Activated CD8-positive, alpha-beta memory T cell treated with anti-CD3 and anti-CD28 coated beads, Interleukin-2, amount 50 U/mL, for 24 hours (primary cell): ENCODE measurements around the gene MS4A13.
"Not testable (repeated sequence)": the region's sequence is repeated elsewhere in the genome, so short reads cannot be mapped to it uniquely, and the experiment has no call there.

ENCODE experiments used
- DNase-seq: peaks from one replicate; pipeline ENCODE4 v3.0.0-alpha.2; 2020; ENCODE audit errors: extremely low read depth

The MS4A13 gene, protein sequence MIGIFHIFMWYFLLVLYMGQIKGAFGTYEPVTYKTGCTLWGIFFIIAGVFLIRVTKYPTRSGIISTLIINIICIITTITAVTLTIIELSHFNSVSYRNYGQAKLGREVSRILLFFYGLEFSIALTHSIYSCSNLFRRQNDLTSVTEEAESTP

DNA sequence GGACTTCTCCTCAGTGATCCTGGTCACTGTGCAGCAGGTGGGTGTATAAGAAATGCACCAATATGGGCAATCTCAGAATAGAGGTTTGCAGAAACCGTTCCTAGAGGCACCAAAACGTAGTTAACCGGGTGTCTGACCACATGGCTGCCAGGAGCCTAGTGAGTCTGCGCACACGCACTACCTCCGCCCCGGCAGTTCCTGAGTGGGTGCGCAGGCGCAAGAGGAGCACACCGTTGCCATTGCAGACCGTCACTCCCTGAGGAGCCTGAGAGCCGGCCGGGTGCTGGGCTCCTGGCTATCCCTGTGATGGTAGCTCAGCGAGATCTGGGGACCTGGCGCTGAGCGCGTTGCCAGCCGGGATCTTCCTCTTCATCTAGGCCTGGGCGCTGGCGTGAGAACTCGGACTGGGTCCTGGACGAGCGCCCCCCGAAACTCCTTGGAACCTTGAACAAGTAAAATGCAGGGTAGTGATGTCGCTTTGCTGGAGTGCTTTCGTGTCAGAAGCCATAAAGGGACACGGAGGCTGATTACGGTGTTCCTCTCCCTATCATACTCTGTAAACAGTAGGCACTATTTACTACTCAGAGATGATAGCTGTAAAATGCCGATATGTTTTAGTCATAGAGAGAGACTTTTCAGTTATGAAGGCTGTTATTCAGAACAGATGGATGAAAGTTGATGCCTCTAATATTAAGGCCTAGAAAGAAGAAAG, at the start of gene MS4A13:
Gene MS4A13 (plus strand): TSS at position 249 of the 712 bp plus-strand sequence. CDS start 2,692 bp downstream, outside the sequence.
- no peak for DNase-seq

DNA sequence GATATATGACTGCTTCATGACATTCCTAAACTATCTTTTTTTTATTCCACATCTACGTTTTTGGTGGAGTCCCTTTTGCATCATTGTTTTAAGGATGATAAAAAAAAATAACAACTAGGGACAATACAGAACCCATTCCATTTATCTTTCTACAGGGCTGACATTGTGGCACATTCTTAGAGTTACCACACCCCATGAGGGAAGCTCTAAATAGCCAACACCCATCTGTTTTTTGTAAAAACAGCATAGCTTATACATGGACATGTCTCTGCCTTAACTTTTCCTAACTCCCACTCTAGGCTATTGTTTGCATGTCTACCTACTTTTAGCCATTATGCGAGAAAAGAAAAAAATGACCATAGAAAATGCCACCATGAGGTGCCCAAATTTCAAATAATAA, 46.4 kb upstream of the MS4A13 start:
- no peak for DNase-seq

GRCh38 chr11:60469723-60470122, 45.5 kb upstream of the MS4A13 start:
- no peak for DNase-seq

DNA sequence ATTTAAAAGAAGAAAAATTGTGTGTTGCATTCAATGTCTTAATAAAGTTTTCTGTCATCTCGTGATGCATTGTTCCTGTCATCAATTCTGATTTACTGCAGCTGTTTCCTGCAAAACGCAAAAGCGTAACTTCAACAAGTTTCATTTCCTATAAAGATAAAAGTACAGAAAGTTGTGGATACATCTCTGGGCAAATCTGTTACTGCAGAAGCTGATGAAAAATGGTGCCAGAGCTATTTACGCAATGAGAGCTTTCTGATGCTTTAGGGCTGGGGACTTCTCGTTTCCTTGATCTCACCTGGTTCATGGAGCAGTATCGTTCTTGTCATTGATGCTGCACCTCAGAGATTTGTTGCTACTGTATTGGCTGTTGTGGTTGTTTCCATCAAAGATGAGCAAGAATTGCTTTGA, 38.2 kb upstream of the MS4A13 start:
- no peak for DNase-seq

GRCh38 chr11:60482361-60482760, 32.8 kb upstream of the MS4A13 start:
- no peak for DNase-seq

- DNase-seq = no peak
Observed at GRCh38 chr11:60485987-60486386, 29.2 kb upstream of the MS4A13 start.

GRCh38 chr11:60492488-60493009, 22.6 kb upstream of the MS4A13 start, which contains the start of gene MS4A12:
Gene MS4A12, plus strand, starts transcription at chr11:60492778. Its CDS starts 4,541 bp downstream, at chr11:60497319.
- DNase-seq = no peak

DNA sequence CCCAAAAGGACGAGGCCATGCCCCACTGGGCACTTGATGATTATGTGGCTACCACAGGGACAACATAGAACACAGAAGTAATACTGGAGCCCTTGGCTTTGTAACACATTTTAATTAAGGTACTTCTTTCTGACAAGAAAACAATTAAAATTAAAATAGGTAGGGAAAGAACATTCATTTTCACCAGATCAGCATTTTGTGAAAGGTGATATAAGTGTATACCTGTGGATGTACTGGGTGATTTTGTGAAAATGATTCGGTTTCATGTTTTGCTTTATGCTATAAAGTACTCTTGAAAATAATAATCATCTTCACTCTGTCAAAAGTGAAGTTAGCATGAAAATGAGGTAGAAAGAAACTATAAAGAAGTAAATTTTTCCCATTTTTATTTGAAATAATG, 21.7 kb upstream of the MS4A13 start:
- DNase-seq = no peak

- no peak for DNase-seq
Observed at GRCh38 chr11:60498399-60498798, 16.8 kb upstream of the MS4A13 start.

DNA sequence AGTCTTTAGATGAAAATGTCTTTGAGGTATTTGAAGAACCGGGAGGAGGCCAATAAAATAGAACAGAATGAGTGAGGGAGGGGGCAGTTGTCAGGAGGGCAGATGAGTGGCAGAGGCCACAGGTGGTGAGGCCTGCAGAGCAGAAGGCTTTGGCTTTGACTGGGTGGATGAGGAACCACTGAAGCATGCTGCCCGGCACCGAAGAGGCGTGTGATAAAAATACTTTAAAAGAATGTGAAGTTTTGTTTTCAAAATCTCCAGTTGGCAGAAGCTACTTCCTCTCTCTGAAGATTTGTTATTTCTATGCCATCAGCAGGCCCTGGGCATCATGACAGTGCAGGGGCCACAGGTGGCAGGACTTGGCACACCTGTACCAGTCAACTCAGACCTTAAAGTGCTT, 16.3 kb upstream of the MS4A13 start:
- DNase-seq = no peak

DNA sequence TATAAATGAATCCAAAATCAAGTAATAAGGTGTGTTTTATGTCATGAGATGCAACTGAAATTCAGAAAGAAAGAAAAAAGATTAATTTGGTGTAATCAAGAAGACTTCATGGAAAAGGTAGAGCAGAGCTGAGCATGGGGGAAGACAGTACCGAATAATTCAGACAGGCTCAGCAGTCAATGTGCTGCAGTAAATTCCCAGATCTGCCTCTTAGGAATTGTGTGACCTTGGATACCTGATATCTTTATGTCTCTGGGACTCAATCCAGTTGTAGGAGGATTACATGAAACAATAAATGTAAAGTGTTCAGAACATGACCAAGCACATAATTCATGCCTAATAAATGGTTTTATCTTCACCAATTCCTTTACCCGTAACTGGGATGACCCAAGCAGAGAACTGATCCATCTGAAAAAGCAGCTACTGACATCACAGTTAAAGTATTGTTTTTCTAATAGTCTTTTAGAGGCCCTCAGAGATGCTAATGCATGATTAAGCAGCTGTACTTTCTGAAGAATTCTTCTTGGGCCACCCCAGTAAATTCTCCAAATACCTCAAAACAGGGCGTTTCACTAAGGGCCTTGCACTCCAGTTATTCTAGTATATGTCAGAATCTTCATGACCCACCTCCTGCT, 14.8 kb upstream of the MS4A13 start:
- no peak for DNase-seq

GRCh38 chr11:60502221-60502775, 12.9 kb upstream of the MS4A13 start:
- no peak for DNase-seq

- no peak for DNase-seq
Observed at GRCh38 chr11:60504219-60504905, 10.8 kb upstream of the MS4A13 start.

DNA sequence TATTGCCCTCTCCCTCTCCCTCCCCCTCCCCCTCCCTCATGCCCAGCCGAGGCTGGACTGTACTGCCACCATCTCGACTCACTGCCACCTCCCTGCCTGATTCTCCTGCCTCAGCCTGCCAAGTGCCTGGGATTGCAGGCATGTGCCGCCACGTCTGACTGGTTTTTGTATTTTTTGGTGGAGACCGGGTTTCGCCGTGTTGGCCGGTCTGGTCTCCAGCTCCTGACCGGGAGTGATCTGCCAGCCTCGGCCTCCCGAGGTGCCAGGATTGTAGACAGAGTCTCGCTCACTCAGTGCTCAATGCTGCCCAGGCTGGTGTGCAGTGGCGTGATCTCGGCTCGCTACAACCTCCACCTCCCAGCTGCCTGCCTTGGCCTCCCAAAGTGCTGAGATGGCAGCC, 5.6 kb upstream of the MS4A13 start:
- DNase-seq = not testable (repeated sequence)

- DNase-seq = not testable (repeated sequence)
Observed at GRCh38 chr11:60510209-60510608, 5.0 kb upstream of the MS4A13 start.

GRCh38 chr11:60511393-60511792, 3.8 kb upstream of the MS4A13 start:
- no peak for DNase-seq

- DNase-seq = no peak
Observed at GRCh38 chr11:60512651-60513225, 2.5 kb upstream of the MS4A13 start.

DNA sequence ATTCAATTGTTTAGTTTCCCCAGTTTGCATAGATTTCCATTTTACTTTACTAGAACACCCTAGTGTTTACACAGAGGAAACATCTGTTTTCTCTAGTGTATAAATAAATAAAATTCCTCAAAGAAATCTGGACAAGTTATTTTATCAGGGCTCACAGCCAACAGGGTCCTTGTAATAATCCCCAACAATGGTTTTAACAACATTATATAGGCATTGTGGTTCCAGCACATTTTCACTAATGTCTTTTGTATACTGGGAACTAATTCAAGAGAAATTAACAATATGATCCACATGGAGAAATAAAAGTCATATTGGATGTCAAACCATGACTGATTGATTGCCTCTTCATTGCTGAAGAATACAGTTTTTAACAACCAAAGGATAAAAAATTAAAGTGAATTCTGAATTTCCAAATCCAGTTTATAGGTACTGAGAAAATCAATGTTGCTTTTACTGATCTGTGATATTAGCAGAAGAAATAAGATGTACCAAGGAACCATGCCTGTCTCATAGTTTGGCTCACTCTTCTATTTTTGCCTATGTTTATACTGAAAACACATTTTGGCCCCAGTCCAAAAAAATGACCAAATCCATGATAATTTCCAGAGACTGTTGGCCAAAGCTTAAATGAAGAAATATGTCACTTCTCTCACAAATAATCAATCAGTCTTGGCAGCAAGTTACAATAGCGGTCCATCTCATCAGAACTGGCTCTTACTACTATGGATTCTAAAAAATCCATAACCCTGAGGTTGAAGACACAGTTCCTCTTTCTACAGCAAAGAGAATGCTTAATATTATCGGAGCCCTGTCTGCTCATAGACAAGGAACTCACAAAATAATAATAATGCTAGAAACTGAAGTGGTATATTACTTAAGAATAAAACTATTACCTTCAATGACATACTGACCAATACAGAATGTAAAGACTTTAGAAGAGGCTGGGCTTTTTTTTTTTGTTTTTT, 1.4 kb upstream of the MS4A13 start:
- no peak for DNase-seq

- no peak for DNase-seq
Observed at GRCh38 chr11:60528465-60528864, 13.3 kb downstream of the MS4A13 start.

- DNase-seq = no peak
Observed at GRCh38 chr11:60528934-60529333, 13.7 kb downstream of the MS4A13 start.
